Activated T-helper 17 cell treated with anti-CD3 and anti-CD28 coated beads, Interleukin-2, amount 50 U/mL, for 72 hours (primary cell): ENCODE measurements around the gene OR10P1. TPM values are rescaled to one million over a fixed set of nuclear protein-coding genes. Genes with fewer than 3 reads are reported as not detected.

Experiments
- ATAC-seq: fragments of 150-1000 bp; cut with Tn5 transposase; replicated peaks from 2 replicates; pipeline ENCODE4 v1.10.0; 2021; ENCODE audit warnings: mild to moderate bottlenecking, moderate library complexity
- H3K27ac Mint-ChIP-seq: one replicate; pipeline ENCODE4 v1.8.0; 2022; ENCODE audit warnings: mixed read lengths
- H3K27me3 Mint-ChIP-seq: one replicate; pipeline ENCODE4 v1.8.0; 2022; ENCODE audit warnings: mixed read lengths
- H3K36me3 Mint-ChIP-seq: one replicate; pipeline ENCODE4 v1.8.0; 2022; ENCODE audit warnings: low read depth, mild to moderate bottlenecking, mixed read lengths
- H3K4me1 Mint-ChIP-seq: one replicate; pipeline ENCODE4 v1.8.0; 2022; ENCODE audit warnings: mixed read lengths
- H3K4me3 Mint-ChIP-seq: one replicate; pipeline ENCODE4 v1.8.0; 2022; ENCODE audit warnings: mild to moderate bottlenecking, mixed read lengths
- H3K9me3 Mint-ChIP-seq: one replicate; pipeline ENCODE4 v1.8.0; 2022; ENCODE audit warnings: mixed read lengths
- total RNA-seq, 2 donors: library from RNA; stranded (reverse); gene quantifications; one replicate each; pipeline ENCODE4 v1.2.3, GENCODE V29; 2022

Gene OR10P1
- total RNA-seq, 2 donors from 2014 or later: not detected

DNA sequence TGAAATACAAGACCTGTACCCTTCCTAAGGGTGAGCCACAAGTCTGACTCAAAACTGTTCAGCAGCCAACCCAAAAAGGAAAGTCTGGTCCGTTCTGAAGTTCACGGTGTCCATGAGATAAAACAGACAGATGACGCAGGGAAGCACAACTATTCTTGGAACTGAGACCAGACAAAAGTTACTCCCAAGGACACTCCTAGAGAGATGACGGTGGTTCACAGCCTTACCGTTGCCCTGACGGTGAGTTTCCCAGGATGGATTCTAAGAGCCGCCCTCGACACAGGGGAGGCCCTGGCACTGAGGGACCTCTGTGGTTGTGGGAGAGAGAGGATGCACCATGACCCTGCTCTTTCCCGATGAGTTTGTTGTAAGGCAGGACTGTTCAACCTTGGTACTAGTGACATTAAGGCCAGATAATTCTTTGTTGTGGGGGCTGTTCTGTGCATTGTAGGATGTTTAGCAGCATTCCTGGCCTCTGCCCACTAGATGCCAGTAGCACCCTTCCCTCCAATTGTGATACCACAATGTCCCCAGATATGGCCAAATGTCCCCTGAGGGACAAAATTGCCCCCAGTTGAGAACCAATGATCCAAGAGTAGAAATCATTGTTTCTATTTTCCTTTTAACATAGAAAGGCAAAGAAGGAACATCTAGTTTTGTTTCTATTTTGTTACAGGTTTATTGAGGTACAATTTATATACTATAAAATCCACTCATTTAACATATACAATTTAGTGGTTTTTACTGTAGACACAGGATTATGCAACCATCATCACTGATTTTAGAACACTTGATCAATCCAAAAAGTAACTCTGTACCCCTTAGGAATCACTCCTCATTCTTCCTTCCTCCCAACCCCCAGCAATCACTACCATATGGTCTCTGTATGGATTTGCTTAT is 23.0 kb downstream of the OR10P1 start:
- Mint-ChIP-seq H3K4me1 (no peaks in the 10 kb centered on the region), H3K36me3 (no peaks in the 10 kb centered on the region), H3K9me3 (no peaks in the 10 kb centered on the region), H3K27me3 (peaks cover 3% of the 10 kb centered on the region), H3K4me3 (no peak overlapping the region), H3K27ac (no peak overlapping the region)
- ATAC-seq: peak; percentile 32

DNA sequence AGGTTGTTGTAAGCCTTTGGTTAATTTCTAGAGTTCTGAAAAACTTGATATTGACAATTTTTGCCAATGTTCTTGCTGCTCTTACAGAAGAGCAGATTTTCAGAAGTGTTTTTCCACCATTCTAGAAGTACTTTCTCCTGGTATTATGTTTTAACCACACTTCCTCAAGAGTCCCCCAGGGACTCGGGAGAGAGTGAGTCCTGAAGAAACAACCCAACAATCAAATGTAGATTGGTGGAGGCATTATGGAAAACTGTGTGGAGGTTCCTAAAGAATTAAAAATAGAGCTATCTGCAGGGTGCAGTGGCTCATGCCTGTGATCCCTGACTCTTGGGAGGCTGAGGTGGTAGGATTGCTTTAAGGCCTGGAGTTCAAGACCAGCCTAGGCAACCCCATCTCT is 26.7 kb downstream of the OR10P1 start:
- no peak overlapping the region for H3K27ac Mint-ChIP-seq
- no peaks in the 10 kb centered on the region for H3K9me3 Mint-ChIP-seq
- H3K4me3 Mint-ChIP-seq: no peak overlapping the region
- no peaks in the 10 kb centered on the region for H3K4me1 Mint-ChIP-seq
- no peak for ATAC-seq
- peaks cover 3% of the 10 kb centered on the region for H3K27me3 Mint-ChIP-seq
- H3K36me3 Mint-ChIP-seq: no peaks in the 10 kb centered on the region

DNA sequence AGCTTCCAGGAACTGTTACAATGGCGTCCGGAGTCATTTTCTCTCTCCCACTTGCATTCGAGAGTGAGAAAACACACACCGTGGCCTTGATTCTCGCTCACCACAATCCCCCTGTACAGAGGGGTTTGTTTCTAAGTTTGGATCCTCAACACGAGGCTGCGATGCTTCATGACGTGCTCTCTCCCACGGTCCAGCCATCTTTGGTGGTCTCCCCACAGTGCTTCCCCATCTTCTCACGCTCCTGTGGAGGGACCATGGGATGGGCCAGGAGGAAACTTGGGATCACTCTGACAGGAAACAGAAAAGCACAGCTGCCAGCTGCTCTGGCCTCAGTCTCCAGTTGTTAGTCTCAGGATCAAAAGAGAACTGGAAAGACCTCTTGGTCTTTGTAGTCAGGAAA is 28.1 kb downstream of the OR10P1 start:
- Mint-ChIP-seq H3K4me1 (no peaks in the 10 kb centered on the region), H3K9me3 (no peaks in the 10 kb centered on the region), H3K27me3 (peaks cover 3% of the 10 kb centered on the region), H3K4me3 (no peak overlapping the region), H3K27ac (no peak overlapping the region), H3K36me3 (no peaks in the 10 kb centered on the region)
- ATAC-seq: no peak

DNA sequence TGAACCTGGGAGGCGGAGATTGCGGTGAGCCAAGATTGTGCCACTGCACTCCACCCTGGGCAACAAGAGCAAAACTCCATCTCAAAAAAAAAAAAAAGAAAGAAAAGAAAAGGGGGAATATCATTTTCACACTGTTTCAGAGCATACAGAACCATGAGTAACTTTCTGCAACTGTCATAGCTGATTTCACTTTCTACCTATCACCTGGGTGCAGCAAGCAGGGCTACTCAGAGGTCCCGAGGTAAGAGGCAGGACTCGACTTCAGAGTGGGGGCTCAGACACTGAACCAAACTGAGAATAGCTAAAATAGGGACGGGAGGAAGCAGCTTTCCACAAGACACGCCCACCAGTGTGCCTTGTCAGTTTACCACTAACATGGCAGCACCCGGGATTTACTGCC is 29.8 kb downstream of the OR10P1 start:
- ATAC-seq: no peak
- Mint-ChIP-seq H3K9me3 (no peaks in the 10 kb centered on the region), H3K27ac (no peak overlapping the region), H3K4me1 (no peaks in the 10 kb centered on the region), H3K27me3 (peaks cover 3% of the 10 kb centered on the region), H3K36me3 (no peaks in the 10 kb centered on the region), H3K4me3 (no peak overlapping the region)

DNA sequence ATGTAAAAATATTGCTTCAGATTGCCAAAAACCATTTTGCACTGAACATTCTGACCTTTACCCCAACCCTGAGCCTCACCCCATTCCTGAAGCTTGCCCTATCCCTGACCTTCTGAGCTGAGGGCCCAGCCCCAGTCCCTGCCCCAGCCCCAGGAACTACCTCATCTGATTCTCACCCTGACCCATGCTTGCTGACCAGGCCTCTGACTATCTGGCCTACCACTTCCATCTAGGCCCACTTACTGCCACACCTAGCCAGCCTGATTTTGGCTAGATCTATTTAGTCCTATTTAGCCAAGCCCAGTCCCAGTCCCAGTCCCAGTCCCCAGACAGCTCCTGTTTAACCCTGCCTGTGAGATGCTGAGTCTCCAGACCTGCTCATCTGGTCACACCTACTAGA is 33.6 kb downstream of the OR10P1 start:
- H3K9me3 Mint-ChIP-seq: no peaks in the 10 kb centered on the region

DNA sequence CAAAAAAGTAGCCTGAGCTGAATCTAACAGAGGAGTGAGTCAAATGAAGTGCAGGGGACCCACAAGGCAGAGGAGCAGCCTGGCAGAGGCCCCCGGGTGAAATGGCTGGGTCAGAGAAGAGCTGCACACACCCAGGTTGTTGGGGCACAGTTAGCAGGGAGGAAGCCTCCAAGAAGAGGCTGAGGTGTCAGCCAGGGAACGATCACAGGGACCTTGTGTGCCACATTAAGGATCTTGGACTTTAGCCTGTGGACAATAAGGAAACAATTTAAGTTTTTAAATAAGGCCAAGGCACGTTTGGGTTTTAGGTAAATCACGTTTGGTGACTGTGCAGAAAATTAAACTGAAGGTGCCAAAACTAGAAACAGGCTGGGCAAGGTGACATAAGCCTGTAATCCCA is 35.1 kb downstream of the OR10P1 start:
- no peak overlapping the region for H3K27ac Mint-ChIP-seq
- no peak overlapping the region for H3K4me3 Mint-ChIP-seq
- no peak for ATAC-seq
- no peaks in the 10 kb centered on the region for H3K4me1 Mint-ChIP-seq
- H3K27me3 Mint-ChIP-seq: peaks cover 15% of the 10 kb centered on the region
- no peaks in the 10 kb centered on the region for H3K9me3 Mint-ChIP-seq
- H3K36me3 Mint-ChIP-seq: no peaks in the 10 kb centered on the region

More for the DNA sequence above, 33.6 kb downstream of the OR10P1 start:
- H3K27me3 Mint-ChIP-seq: peaks cover 15% of the 10 kb centered on the region
- ATAC-seq: no peak
- H3K4me1 Mint-ChIP-seq: no peaks in the 10 kb centered on the region
- no peak overlapping the region for H3K4me3 Mint-ChIP-seq
- H3K36me3 Mint-ChIP-seq: no peaks in the 10 kb centered on the region
- H3K27ac Mint-ChIP-seq: no peak overlapping the region

DNA sequence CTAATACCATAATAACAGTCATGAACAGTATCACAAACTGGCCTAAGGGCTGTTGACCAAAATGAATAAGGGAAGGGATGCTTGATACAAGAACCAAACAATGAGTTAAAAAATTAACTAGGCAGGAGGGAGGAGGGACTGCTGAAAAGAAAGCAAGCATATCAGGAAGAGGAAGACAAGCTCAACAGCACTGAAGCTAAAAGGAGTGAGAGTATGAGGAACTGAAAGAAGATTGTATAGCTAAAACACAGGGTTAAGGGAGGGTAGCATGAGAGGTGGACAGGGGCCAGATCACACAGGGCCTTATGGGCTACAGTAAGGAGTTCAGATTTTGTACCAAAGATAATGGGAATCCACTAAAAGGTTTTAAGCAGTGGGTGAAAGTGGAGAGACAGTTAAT is 36.9 kb downstream of the OR10P1 start:
- no peak for ATAC-seq
- no peaks in the 10 kb centered on the region for H3K9me3 Mint-ChIP-seq
- H3K27ac Mint-ChIP-seq: no peak overlapping the region
- peaks cover 15% of the 10 kb centered on the region for H3K27me3 Mint-ChIP-seq
- no peaks in the 10 kb centered on the region for H3K36me3 Mint-ChIP-seq
- no peak overlapping the region for H3K4me3 Mint-ChIP-seq
- no peaks in the 10 kb centered on the region for H3K4me1 Mint-ChIP-seq

DNA sequence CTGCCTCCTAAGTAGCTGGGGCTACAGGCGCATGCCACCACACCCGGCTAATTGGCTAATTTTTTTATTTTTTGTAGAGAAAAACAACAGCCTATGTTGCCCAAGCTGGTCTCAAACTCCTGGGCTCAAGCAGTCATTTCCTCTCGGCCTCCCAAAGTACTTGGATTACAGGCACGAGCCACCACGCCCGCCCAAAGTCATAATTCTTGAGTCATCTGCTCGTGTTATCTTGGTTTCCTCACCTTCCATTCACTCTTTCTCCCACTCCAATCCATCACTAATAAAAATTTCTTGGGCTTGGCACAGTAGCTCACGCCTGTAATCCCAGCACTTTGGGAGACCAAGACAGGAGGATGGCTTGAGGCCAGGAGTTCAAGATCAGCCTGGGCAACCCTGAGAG is 39.0 kb downstream of the OR10P1 start:
- H3K4me1 Mint-ChIP-seq: no peaks in the 10 kb centered on the region
- ATAC-seq: no peak
- H3K4me3 Mint-ChIP-seq: no peak overlapping the region
- no peaks in the 10 kb centered on the region for H3K9me3 Mint-ChIP-seq
- H3K27me3 Mint-ChIP-seq: peaks cover 22% of the 10 kb centered on the region
- H3K36me3 Mint-ChIP-seq: no peaks in the 10 kb centered on the region
- no peak overlapping the region for H3K27ac Mint-ChIP-seq

DNA sequence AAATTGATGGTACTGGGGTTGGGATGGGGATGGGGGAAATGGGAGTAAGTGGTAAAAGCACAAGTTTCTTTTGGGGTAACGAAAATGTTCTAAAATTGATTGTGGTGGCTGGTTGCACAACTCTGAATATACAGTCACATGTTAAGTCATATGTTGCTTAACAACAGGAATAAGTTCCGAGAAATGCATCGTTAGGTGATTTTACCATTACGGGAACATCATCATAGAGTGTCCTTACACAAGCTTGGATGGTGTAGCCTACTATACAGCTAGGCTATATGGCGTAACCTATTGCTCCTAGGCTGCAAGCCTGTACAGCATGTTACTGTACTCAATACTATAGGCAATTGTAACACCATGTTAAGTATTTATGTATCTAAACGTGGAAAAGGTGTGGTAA is 40.0 kb downstream of the OR10P1 start:
- H3K4me1 Mint-ChIP-seq: peaks cover 8% of the 10 kb centered on the region
- H3K9me3 Mint-ChIP-seq: no peaks in the 10 kb centered on the region
- ATAC-seq: no peak
- no peak overlapping the region for H3K27ac Mint-ChIP-seq
- H3K27me3 Mint-ChIP-seq: peaks cover 32% of the 10 kb centered on the region
- H3K36me3 Mint-ChIP-seq: no peaks in the 10 kb centered on the region
- no peak overlapping the region for H3K4me3 Mint-ChIP-seq

DNA sequence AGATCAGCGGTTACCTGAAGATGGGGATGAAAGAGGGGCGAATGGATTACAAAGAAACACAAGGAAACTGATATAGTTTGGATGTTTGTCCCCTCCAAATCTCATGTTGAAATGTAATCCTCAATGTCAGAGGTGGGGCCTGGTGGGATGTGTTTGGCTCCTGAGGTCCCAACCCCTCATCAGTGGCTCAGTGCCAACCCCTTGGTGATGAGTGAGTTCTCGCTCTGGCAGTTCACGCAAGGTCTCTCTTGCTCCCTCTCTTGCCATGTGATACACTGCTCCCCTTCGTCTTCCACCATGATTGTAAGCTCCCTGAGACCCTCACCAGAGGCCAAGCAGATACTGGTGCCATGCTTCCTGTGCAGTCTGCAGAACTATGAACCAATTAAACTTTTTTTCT is 43.0 kb downstream of the OR10P1 start:
- no peak for ATAC-seq
- Mint-ChIP-seq H3K9me3 (no peaks in the 10 kb centered on the region), H3K27ac (no peak overlapping the region), H3K27me3 (peaks cover 27% of the 10 kb centered on the region), H3K36me3 (no peaks in the 10 kb centered on the region), H3K4me3 (no peak overlapping the region), H3K4me1 (peaks cover 8% of the 10 kb centered on the region)

DNA sequence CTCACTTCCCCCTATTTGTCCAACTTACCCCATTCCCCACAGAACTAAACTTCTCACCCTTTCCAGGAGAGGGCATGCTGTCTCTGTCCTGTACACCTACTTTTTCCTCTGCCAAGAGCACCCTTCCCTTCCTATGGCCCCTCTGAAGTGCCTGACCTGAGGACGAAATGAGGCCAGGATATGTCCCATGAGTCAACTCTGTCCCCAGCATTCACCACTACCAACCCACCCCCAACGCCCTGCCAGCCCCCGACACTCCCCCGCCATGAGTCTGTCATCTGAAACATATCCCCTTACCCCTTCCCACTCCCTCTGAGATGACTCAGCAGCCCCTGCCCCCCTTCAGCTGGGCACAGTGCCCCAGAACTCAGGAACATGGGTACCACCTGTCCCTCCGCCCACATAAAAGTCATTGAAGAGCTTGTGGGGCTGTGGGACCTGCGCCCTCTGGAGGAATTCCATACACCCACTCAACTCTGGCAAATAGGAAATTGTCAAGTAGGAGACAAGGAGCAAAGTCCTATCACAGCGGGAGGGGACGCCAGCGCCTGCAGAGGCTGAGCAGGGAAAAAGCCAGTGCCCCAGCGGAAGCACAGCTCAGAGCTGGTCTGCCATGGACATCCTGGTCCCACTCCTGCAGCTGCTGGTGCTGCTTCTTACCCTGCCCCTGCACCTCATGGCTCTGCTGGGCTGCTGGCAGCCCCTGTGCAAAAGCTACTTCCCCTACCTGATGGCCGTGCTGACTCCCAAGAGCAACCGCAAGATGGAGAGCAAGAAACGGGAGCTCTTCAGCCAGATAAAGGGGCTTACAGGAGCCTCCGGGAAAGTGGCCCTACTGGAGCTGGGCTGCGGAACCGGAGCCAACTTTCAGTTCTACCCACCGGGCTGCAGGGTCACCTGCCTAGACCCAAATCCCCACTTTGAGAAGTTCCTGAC is 44.7 kb downstream of the OR10P1 start:
- Mint-ChIP-seq H3K27ac (no peak overlapping the region), H3K27me3 (peaks cover 25% of the 10 kb centered on the region), H3K9me3 (no peaks in the 10 kb centered on the region), H3K4me3 (no peak overlapping the region), H3K4me1 (peaks cover 8% of the 10 kb centered on the region), H3K36me3 (no peaks in the 10 kb centered on the region)
- peak; percentile 52 for ATAC-seq

DNA sequence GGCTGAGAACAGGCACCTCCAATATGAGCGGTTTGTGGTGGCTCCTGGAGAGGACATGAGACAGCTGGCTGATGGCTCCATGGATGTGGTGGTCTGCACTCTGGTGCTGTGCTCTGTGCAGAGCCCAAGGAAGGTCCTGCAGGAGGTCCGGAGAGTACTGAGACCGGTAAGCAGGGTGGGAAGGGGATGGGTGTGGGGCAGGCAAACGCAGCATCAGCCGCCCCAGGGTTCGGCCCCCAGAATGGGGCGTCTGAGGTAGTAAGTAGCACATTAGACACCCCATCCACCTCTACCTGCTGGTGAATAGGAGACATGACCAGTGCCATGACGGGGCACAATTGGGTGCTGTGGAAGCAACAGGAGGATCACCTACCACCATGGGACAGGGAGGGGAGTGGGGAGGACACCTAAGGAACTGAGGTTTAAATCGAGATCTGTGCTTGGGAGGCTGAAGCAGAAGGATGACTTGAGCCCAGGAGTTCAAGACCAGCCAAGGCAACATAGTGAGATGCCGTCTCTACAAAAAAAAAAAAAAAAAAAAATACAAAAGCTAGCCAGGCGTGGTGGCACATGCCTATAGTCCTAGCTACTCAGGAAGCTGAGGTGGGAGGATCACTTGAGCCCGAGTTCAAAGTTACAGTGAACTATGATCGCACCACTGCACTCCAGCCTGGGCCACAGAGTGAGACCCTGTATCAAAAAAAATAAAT is 45.5 kb downstream of the OR10P1 start:
- Mint-ChIP-seq H3K36me3 (no peaks in the 10 kb centered on the region), H3K27ac (no peak overlapping the region), H3K4me3 (no peak overlapping the region), H3K4me1 (peaks cover 8% of the 10 kb centered on the region), H3K27me3 (peaks cover 25% of the 10 kb centered on the region), H3K9me3 (no peaks in the 10 kb centered on the region)
- no peak for ATAC-seq

DNA sequence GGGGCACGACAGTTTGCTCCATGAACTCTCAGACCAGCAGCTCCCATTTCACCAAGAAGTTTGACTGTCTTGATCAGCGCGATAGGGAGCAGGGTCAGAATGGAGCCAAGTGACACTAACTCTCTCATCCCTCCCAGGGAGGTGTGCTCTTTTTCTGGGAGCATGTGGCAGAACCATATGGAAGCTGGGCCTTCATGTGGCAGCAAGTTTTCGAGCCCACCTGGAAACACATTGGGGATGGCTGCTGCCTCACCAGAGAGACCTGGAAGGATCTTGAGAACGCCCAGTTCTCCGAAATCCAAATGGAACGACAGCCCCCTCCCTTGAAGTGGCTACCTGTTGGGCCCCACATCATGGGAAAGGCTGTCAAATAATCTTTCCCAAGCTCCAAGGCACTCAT is 47.0 kb downstream of the OR10P1 start:
- Mint-ChIP-seq H3K4me1 (peaks cover 8% of the 10 kb centered on the region), H3K27me3 (peaks cover 25% of the 10 kb centered on the region), H3K36me3 (no peaks in the 10 kb centered on the region), H3K4me3 (no peak overlapping the region), H3K27ac (no peak overlapping the region), H3K9me3 (no peaks in the 10 kb centered on the region)
- ATAC-seq: no peak

DNA sequence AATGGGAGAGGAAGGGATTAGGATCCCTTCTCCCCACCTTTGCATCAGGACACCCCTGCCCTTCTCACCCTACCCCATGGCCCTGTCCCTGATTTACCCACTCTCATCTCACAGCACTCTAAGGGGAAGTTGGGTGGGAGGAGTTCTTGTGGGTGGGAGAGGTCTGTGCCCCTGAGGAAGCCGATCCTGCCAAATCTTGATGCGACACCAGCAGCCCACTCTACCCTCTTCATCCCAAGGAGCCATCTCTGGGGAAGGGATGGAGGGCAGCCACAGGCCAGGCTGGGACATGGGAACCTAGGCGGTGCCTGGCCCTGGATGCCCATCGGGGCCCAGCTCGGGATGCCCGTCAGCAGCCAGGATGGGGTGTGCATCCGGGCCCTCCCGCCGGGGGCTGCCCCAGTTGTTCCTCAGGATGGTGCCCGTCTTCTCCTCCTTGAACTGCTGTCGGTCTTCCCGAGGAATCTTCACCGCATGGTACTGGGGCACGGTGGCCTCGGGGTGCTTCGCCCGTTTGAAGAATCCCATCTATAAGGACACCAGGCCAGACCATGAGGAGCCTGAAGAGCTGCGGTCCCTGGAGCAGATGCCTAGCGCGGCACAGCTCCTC is 48.2 kb downstream of the OR10P1 start:
- Mint-ChIP-seq H3K9me3 (no peaks in the 10 kb centered on the region), H3K27me3 (peaks cover 22% of the 10 kb centered on the region), H3K36me3 (no peaks in the 10 kb centered on the region), H3K4me3 (no peak overlapping the region), H3K27ac (no peak overlapping the region), H3K4me1 (peaks cover 8% of the 10 kb centered on the region)
- ATAC-seq: no peak
